Suprapubic skin (tissue), 3 donors: Measurements from ENCODE around the gene RPS28.

Experiments
- POLR2AphosphoS5 ChIP-seq, 3 donors: sonication (generic); formaldehyde crosslinking; IDR thresholded peaks; one replicate each; pipeline ENCODE4 v1.6.1; 2017; ENCODE audit warnings: antibody characterized with exemption in 3 of 3
- TF ChIP-seq, protein P1 (sequence below), 2 donors: fragments of 200-600 bp in 1 of 2; fragments of 450-650 bp in 1 of 2; sonication (generic) in 1 of 2; IDR thresholded peaks; one replicate each; pipeline ENCODE4 v1.5.1; 2016 to 2019; ENCODE audit warnings: antibody characterized with exemption in 2 of 2, mild to moderate bottlenecking in 1 of 2, moderate library complexity in 1 of 2

DNA sequence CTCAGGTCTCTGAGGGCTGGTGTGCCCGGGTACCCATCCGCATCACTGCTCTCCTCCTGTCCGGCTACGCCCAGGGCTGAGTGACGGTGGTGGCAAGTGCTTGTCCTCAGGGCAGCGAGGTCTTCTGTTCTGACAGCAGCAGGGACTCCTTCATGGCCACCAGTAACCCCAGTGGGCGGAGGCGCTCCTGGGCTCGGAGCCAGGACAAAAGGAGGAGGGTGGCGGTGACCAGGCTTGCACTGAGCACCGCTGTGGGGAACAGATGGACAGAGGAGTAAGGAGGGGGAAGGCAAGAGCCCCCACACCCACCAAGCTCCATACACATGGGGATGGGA, 19.0 kb upstream of the RPS28 start:
- TF ChIP-seq, protein P1, sequence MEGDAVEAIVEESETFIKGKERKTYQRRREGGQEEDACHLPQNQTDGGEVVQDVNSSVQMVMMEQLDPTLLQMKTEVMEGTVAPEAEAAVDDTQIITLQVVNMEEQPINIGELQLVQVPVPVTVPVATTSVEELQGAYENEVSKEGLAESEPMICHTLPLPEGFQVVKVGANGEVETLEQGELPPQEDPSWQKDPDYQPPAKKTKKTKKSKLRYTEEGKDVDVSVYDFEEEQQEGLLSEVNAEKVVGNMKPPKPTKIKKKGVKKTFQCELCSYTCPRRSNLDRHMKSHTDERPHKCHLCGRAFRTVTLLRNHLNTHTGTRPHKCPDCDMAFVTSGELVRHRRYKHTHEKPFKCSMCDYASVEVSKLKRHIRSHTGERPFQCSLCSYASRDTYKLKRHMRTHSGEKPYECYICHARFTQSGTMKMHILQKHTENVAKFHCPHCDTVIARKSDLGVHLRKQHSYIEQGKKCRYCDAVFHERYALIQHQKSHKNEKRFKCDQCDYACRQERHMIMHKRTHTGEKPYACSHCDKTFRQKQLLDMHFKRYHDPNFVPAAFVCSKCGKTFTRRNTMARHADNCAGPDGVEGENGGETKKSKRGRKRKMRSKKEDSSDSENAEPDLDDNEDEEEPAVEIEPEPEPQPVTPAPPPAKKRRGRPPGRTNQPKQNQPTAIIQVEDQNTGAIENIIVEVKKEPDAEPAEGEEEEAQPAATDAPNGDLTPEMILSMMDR (IDR thresholded peaks at IDR 0.05), result no peak
- no peak for TF ChIP-seq POLR2AphosphoS5 (IDR thresholded peaks at IDR 0.05)
